SKM-1 (cell line): Measurements from ENCODE around the gene LRRC4C.

Experiments
- DNase-seq: peaks from one replicate; lab custom pipeline; 2025; ENCODE audit not compliant: unreplicated experiment; lab: John Stamatoyannopoulos, UW

LRRC4C gene

DNA sequence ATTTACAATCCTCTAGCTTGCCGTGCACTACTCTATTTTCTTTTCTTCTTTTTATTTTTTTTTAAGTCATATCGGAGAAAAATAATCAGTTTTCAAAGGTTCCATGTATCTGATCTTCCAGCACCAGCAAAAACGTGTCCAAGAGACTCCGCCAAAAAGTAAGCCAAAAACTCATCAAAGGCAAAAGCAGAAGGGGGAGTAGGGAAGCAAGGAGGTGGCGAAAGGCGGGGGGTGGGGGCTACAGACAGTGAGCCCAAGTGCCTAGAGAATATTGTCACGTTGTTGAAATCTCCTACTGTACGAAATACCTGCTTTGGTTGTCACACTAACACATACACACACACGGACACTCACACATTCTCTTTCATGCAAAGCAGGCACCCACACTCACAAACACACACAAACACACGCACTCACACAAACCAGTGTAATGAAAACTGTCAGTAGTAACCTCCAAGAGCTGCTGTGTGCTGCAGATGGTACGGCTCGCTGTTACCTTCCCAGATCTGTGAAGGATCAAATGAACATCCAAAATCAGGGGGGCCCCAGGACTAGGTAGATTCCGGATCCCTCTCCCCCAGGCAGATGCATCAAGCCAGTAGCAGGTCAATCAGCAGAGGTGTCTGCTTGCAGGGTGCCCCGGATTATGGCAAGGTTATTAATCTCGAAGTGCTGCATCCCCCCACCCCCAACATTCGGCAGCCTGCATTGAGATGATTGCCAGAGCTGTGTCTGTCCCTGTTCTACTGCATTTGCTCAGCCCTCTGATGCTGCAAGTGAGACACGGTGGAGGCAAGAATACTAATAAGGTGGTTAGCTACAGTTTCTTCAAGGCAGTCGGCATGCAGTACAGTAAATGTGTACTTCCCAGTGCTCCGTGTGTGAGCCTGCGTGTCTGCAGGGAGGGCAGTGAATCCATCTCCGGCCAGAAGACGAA is at the start of gene LRRC4C:
Gene LRRC4C, minus strand, starts transcription at position 188 of the 937 bp plus-strand sequence.
- DNase-seq: no peak

DNA sequence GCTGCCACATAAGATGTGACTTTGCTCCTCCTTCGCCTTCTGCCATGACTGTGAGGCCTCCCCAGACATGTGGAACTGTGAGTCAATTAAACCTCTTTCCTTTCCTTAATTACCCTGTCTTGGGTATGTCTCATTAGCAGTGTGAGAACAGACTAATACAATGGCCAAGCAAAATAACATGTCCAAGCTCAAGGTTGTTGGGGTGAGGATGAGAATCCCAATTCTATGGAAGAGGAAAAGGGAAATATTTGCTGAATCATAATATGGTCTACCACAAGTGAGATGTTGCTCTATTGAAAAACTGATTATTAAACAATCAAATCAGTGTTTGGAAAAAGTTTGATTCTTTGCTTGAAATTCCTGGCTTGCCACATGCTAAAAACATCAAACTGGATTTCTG is 48.7 kb upstream of the LRRC4C start:
- DNase-seq: no peak

DNA sequence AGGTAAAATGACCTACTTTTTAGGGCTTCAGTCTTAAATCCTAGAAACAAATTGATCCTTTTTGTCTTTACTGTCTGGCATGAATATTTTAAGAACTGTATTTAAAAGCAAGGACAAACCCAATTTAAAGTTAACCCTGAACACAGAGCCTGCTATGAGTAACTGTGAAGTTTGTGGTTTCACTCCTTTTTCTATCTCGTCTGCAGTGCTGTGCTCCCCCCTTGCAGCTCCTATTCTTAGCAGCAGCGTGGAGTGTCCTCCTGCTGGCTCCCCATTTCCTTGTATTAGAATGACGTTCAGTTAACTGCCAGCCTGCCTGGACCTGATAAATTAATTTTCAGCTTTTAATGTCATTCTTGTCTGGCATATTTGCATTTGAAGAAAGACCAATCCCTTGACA is 40.0 kb upstream of the LRRC4C start:
- DNase-seq: no peak

- DNase-seq: no peak
Observed at GRCh38 chr11:41498726-41499125, 39.3 kb upstream of the LRRC4C start.

DNA sequence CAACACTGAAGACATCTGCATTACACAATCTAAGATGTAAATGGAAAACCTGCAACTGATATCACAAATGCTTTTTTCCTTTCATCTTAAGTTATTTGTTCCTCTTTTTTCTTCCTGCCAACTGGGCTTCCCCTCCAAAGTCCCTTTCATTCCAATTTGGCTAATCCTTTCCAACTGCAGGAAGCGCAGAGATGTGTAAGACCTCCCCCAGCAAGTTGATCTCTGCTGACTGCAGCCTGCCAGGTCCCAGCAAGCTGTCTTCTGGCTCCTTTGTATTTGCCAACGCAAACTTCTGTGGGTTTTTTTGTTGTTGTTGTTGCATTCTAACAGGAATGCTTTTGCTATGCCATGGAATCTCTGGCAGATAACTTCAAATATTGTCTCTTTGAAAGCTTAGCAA is 38.5 kb upstream of the LRRC4C start:
- no peak for DNase-seq

- no peak for DNase-seq
Observed at GRCh38 chr11:41494716-41495115, 35.3 kb upstream of the LRRC4C start.

DNA sequence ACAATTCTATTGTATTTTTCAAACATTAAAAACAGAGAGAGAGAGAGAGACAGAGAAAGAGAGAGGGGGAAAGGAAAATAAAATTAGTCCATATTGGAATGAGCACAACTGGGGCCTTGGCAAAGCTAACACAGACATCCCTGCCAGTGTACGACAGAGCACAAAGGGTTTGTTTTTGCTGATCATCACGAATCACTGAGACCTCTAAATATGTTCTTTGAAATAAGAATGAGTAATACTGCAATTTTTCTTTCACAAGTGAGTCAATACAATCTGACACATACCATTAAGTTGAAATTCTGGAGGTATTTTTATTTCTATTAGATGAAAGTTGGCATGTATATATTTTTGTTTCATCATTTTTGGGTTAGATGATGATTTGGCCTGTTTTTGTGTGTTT is 27.0 kb upstream of the LRRC4C start:
- DNase-seq: no peak

DNA sequence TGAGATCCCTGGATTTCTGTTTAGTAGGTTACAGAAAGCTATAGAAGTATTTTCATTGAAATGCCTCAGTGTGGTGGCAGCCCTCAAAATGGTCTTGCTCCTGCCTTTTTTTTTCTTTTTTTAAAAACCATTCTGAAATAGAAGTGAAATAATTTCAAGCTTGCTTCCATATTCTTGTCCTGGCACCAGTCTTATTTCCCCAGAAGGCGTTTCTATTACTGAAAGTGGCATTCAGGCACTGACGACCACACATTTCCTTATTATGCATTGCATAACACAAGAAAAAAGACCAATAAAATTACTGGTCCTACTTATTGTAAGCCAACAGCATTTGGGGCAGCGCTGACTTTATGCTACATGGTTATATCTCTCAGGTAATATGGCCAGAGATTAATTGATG is 24.5 kb upstream of the LRRC4C start:
- no peak for DNase-seq

GRCh38 chr11:41479179-41479578 is 19.7 kb upstream of the LRRC4C start:
- DNase-seq: no peak

DNA sequence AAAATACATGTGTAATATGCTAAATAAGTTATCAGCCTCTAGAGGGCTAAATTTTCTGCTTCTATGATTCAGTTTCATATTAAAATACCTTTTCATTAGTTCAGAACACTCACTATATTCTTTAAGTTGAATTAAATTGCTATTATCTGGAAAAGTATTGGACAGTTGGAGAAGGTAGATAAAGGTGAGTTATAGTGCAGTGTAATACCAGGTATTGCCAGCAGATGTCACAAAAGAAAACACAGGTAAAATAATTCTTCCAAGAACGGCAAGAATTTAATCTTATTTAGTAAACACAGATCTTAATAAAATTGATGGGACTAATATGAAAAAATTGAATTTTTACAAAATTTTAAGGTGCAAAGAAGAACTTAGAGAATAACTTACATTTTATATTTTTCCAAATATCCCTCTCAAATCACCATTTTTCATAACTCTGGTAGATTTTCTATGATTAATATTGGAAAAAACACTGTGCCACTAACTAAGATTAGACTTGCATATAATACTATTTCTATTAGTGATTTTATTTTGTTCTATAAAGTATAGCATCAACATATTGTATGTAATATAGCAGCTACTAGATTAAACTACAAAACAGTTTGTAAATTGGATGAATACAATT is 1.7 kb upstream of the LRRC4C start:
- no peak for DNase-seq

DNA sequence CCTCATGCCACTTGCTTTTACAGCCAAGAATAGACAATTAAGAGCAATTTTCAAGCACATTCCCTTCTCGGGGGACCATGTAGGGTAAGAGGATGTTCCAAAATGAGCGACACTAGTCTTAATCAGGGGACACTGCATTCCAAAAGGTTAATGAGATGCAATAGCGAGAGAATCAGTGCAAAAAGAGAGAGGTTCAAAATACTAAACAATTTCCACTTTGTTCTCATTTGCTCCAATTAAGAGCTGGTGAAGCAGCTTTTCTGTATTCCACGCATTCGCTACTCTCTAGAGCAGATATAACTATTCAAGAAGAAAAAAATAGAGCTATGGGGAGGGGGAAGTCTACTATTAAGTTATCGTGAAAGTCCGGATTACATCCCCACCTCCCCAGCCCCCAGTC is 811 bp downstream of the LRRC4C start:
- DNase-seq: no peak

- DNase-seq: no peak
Observed at GRCh38 chr11:41458154-41458553, 1.3 kb downstream of the LRRC4C start.

- DNase-seq: no peak
Observed at GRCh38 chr11:41457216-41458014, 2.0 kb downstream of the LRRC4C start.

DNA sequence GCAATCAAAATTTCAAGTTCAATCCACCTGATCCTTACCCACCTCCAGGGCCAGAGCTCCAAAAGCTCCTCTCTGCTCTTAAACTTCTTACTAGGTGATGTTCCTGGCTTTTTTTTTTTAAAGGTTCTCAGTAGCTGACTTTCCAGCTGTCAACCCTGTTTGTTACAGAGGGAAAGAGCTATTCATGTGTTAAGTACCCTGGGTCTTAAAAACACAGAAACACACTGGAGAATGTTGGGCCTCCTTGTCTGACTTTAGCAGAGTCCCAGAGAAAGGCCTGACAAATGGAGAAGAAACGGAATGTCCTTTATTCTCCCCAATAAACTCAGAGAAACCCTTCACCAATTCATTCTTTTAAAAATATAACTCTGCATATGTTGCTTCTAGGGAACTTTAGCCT is 3.2 kb downstream of the LRRC4C start:
- DNase-seq: no peak

DNA sequence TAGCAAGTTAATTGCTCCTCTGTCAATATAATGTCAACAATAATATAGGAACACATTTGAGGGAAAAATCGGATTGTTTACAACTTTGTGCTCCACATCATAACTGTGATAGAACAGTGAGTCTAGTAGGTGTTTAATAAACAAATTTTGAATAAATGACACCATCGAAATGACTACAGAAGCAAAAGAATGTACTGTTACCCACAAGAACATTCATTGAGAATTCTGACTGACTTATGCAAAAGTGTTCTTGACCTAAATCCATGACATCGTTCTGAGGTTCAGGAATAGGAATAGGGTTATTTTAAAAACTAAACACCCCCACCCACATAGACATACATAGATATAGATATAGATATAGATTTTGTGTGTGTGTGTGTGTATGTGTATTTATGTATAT is 8.4 kb downstream of the LRRC4C start:
- no peak for DNase-seq

GRCh38 chr11:41449483-41450050 is 9.9 kb downstream of the LRRC4C start:
- DNase-seq: no peak

DNA sequence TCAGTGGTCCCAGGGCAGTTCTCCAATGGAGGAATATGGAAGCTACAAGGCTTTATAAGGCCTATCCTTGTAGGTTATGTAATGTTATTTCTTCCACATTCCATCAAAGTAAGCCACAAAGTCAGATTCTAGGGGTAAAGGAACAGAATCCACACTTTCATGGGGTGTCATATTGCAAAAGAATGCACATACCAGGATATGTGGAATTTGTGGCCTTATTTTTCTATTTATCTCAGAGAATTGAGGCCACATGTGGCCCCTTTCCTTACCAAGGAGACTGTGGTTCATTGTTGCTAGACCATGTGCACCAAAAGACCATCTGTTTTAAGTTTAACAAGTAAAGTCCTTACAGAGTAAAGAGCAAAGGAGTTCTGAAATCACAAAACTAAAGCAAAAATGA is 12.9 kb downstream of the LRRC4C start:
- DNase-seq: no peak

DNA sequence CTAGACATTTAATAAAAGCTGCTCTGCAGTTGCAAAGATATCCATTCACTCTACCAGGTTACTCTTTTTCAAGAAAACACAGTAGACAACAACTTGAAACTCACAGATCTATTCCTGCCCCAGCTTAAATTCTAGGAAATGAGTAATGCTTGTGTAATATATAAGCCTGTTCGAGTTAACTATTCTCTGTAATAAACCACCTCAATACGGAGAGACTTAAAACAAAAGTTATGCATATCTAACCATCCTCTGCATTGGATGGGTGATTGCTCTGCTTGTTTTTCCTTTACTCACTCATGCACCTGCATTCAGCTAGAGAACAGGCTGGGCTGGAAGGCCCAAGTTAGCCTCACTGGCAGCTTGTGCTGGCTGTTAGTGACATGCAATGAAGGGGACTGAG is 13.3 kb downstream of the LRRC4C start:
- DNase-seq: no peak

- no peak for DNase-seq
Observed at GRCh38 chr11:41437006-41437490, 22.4 kb downstream of the LRRC4C start.

DNA sequence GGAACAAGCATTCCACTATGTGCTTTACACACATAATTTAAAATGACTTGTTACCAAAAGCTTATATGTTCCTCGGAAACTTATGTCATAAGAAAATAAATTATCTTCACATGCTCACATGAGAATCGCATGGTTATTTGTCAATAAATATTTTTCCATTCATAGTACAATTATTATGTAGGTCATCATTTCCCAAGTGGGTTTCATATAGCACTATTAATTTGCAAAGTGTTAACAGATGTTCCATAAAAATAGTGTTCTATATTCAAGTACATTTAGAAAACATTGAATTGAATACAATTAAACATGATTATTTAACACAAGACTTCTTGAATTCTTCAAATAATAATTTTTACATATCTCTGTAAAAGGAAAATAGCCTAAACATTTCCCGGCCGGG is 23.9 kb downstream of the LRRC4C start:
- no peak for DNase-seq

DNA sequence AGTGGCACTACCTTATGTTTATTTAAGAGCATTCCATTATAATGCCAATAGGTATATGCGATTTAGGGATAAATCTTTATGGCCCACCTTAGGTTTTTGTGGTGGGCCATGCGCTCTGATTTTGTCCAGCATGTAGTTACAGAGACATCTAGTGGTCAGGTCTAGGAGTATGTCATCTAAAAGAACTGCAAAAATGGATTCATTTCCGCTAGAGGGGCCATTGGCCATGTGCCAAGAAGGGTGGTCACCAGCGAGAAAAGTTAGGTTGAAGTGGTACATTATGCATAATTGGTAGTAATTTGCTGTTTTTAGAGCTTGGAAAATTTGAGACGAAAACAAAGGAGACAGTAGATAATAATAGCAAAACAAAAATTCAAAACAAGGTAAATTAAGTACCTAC is 27.7 kb downstream of the LRRC4C start:
- no peak for DNase-seq
